ENCODE results near the gene MLLT3.

DNA sequence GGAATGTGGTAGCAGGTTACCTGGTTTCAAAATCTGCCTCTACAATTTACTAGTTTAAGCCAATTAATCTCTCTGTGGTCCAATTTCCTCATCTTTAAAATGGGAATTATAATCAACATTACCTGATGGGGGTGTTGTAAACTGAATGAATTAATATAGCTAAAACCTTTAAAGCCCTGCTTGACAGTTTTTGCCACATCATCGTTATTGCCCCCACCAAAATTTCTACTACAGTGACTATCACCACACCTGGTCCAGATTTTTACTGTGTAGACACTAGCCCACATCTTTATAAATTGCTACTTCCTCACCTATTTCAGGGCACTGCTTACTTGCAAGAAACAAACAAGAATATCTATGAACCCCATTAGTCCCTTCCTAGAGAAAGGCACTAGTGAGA, 65.0 kb downstream of the MLLT3 start:
- TF ChIP-seq, protein P1, sequence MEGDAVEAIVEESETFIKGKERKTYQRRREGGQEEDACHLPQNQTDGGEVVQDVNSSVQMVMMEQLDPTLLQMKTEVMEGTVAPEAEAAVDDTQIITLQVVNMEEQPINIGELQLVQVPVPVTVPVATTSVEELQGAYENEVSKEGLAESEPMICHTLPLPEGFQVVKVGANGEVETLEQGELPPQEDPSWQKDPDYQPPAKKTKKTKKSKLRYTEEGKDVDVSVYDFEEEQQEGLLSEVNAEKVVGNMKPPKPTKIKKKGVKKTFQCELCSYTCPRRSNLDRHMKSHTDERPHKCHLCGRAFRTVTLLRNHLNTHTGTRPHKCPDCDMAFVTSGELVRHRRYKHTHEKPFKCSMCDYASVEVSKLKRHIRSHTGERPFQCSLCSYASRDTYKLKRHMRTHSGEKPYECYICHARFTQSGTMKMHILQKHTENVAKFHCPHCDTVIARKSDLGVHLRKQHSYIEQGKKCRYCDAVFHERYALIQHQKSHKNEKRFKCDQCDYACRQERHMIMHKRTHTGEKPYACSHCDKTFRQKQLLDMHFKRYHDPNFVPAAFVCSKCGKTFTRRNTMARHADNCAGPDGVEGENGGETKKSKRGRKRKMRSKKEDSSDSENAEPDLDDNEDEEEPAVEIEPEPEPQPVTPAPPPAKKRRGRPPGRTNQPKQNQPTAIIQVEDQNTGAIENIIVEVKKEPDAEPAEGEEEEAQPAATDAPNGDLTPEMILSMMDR (IDR thresholded peaks at IDR 0.05) = no peak
- no peak for TF ChIP-seq POLR2A (IDR thresholded peaks at IDR 0.05)

Measured in right lobe of liver (tissue), 4 donors.